Limb (tissue), 2 donors: ENCODE results near the gene PLEKHA6.
A peak's percentile ranks its signal among the peaks of the same experiment; 100 is the strongest.

Experiments
- DNase-seq, 2 donors: peaks; one replicate each; pipeline ENCODE4 v3.0.0-alpha.2; 2016; ENCODE audit errors: extremely low spot score in 2 of 2

Gene PLEKHA6

GRCh38 chr1:204380293-204380831 is 20.6 kb upstream of the PLEKHA6 start:
- DNase-seq: no peak

- peak in 1 of 2 donors; percentile 43 for DNase-seq
Observed at GRCh38 chr1:204377800-204378668, 18.3 kb upstream of the PLEKHA6 start.

DNA sequence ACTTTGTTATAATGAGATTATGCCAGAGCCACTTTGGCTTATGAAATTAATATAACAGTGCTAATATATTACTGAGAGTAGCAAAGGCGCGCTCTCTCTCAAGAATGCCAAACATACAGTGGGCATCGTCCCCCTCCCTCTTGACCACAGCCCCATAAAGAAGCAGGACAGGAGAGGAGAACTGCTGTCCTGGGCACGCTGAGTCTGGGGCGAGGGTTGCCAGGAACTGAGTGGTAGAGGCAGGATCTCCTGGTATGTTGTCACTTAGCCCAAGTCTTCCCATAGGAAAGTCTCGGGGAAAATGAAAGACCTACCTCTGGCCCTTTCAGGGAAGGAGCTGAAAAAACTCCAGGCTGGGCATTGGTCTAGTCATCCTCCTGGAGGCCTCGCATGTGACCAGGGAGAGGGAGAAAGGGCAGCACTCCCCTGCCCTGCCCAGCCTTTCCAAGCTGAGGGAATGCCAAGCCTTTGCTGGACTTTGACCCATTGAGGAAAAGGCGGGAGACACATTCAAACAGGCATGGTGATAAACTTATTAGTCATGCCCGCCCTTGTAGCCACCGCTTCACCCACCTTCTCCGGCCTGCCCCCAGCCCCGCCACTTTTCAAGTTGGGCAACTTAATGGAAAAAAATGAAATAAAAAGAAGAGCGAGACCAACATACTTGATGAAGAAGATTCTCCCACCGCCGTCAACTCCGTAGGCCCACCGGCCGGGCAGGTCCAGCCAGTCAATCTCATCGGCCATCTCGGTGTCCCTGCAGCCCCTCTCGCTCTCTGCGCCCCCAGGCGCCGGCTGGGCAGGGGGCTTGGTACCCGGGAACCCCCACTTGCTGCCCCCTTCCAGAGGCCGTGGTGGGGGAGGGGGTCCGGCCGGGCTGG is 17.4 kb upstream of the PLEKHA6 start:
- DNase-seq: no peak

- DNase-seq: no peak
Observed at GRCh38 chr1:204376465-204376864, 16.7 kb upstream of the PLEKHA6 start.

DNA sequence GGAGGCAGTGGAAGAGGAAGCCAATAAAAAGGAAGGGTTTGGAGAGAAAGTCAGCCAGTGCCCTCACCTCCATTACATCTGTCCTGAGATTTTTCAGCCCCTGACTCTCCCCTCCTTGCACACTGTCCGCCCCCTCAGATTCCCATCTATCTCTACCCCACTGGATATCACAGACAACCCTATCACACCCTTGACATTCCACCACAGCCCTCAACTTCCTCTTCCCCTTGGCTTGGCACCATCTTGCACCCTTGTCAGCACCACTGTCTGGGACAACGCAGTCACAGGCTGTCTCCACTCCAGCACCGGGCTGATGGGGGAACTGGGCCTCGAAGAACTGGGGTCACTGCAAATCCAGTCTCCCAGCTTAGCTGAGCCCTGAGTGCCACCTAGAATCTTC is 14.2 kb upstream of the PLEKHA6 start:
- no peak for DNase-seq

- DNase-seq: no peak
Observed at GRCh38 chr1:204370176-204370575, 10.4 kb upstream of the PLEKHA6 start.

- no peak for DNase-seq
Observed at GRCh38 chr1:204368996-204369726, 9.4 kb upstream of the PLEKHA6 start.

DNA sequence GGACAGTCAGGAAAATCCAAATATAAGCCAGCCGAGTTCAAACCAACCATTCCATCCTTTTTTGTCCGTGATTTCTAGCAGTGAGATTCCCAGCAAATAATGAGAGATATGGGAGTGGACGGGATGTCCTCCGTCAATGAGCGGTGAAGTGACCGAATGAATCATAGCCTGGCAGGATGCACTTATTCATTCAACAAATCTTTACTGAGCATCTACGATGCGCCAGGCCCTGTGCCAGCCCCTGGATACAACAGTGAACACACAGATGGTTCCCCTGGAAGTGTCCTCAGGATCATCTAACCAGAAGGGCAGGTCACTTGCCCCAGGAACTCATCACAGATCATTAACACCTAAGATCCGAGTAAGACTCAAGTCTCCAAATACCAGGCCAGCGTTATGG is 8.2 kb upstream of the PLEKHA6 start:
- DNase-seq: no peak

GRCh38 chr1:204367193-204367858 is 7.6 kb upstream of the PLEKHA6 start:
- DNase-seq: no peak

GRCh38 chr1:204366759-204367158 is 7.0 kb upstream of the PLEKHA6 start:
- DNase-seq: no peak

GRCh38 chr1:204363335-204364114 is 3.8 kb upstream of the PLEKHA6 start:
- DNase-seq: peak; percentile 67 to 84

DNA sequence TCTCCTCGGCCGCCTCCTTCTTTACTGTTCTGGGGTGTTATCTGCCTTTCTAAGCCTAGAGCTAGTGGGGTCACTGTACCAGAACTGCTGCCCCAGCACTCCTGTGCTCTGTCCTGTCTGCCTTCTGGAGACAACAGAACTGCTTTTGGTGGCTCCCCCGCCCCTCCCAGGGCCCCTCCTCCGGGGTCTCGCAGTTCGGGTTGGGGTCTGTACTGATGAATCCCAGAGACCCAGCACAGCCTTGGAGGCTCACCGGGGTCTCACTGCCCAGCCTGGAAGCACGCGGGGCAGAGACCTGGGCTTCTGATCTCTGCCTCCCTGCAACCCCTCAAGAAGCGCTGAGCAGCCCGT is 3.2 kb upstream of the PLEKHA6 start:
- DNase-seq: no peak

DNA sequence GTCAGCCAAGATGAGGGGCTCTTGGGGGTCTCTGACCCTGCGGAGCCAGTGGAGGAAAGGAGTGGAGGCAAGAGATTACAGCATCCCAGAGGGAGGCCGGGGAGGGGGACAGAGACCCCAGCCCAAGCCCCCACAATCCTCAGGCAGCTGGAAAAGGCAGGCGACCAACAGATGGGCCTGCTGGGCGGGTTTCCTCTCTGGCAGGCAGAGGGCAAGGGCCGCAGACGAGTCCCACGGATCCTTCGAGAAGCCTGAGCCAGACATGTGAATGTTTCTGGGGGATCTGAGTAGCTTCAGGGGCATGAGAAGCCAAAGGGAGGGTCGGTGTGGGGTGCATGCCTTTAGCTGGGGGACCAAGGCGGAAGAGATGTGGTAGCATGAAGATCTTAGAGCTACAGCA is 2.1 kb upstream of the PLEKHA6 start:
- DNase-seq: no peak

- DNase-seq: no peak
Observed at GRCh38 chr1:204361341-204361771, 1.6 kb upstream of the PLEKHA6 start.

DNA sequence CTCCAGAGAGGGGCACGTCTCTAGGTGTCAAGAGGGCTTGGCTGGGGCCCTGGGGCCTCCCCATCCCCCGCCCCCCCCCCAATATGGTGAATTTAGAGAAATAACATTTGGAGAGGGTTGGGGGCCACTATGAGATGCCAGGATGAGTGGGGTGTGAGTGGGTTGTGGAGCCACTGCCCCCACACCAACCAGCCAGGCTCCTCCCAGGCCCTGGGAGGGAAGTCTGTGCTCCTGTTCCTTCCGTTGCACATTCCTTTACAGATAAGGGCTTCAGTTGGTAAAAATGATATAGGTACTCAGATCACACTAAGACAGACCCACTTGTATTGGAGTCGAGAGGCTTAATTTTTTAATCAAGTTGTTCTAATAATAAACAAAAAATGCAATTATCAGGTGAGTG is 585 bp upstream of the PLEKHA6 start:
- no peak for DNase-seq

- DNase-seq: no peak
Observed at GRCh38 chr1:204359131-204359473, 627 bp downstream of the PLEKHA6 start.

GRCh38 chr1:204358605-204359004 is 1.1 kb downstream of the PLEKHA6 start:
- DNase-seq: peak in 1 of 2 donors; percentile 48

GRCh38 chr1:204357551-204358490 is 1.9 kb downstream of the PLEKHA6 start:
- peak in 1 of 2 donors; percentile 55 for DNase-seq

- no peak for DNase-seq
Observed at GRCh38 chr1:204356997-204357396, 2.7 kb downstream of the PLEKHA6 start.
